Nephron progenitor cell (in vitro differentiated cells): ENCODE results near the gene NPW.

Experiments
- DNase-seq: peaks from one replicate; pipeline ENCODE4 v3.0.0; 2021
- H3K27ac Mint-ChIP-seq: 2 replicates; pipeline ENCODE4 v1.8.0; 2021; ENCODE audit warnings: mild to moderate bottlenecking, moderate library complexity, mixed read lengths
- H3K27me3 Mint-ChIP-seq: 2 replicates; pipeline ENCODE4 v1.8.0; 2021; ENCODE audit warnings: mild to moderate bottlenecking, low read depth, mixed read lengths; ENCODE audit not compliant: poor library complexity
- H3K36me3 Mint-ChIP-seq: 2 replicates; pipeline ENCODE4 v1.8.0; 2021; ENCODE audit warnings: low read depth, mixed read lengths
- H3K4me1 Mint-ChIP-seq: 2 replicates; pipeline ENCODE4 v1.8.0; 2021; ENCODE audit warnings: mixed read lengths
- H3K4me3 Mint-ChIP-seq: 2 replicates; pipeline ENCODE4 v1.8.0; 2021; ENCODE audit warnings: mild to moderate bottlenecking, moderate library complexity, mixed read lengths
- H3K9me3 Mint-ChIP-seq: 2 replicates; pipeline ENCODE4 v1.8.0; 2021; ENCODE audit warnings: mild to moderate bottlenecking, moderate library complexity, mixed read lengths
- CTCF ChIP-seq: fragments of 200-600 bp; sonication (generic); IDR thresholded peaks from 2 replicates; pipeline ENCODE4 v1.5.0; 2021; ENCODE audit warnings: antibody characterized with exemption

NPW gene

GRCh38 chr16:2019921-2020831, 591 bp downstream of the NPW start:
- Mint-ChIP-seq H3K4me1 (peaks cover 31% of the 10 kb centered on the region), H3K27me3 (peaks cover 40% of the 10 kb centered on the region), H3K4me3 (peak overlapping the region; percentile 69), H3K9me3 (no peaks in the 10 kb centered on the region), H3K36me3 (no peaks in the 10 kb centered on the region), H3K27ac (no peak overlapping the region)
- DNase-seq, result peak; percentile 79
- no peak for TF ChIP-seq CTCF

- Mint-ChIP-seq H3K27me3 (peaks cover 51% of the 10 kb centered on the region), H3K4me1 (peaks cover 30% of the 10 kb centered on the region), H3K4me3 (peak overlapping the region; percentile 70), H3K9me3 (no peaks in the 10 kb centered on the region), H3K27ac (peak overlapping the region; percentile 71), H3K36me3 (no peaks in the 10 kb centered on the region)
- no peak for TF ChIP-seq CTCF
- DNase-seq, result peak; percentile 69
These were observed 3.1 kb downstream of the NPW start for GRCh38 chr16:2022723-2023091.

- TF ChIP-seq CTCF, result peak; percentile 95
These were observed 3.8 kb downstream of the NPW start for GRCh38 chr16:2023092-2024031.

GRCh38 chr16:2024032-2024420, 4.4 kb downstream of the NPW start:
- no peak overlapping the region for H3K27ac Mint-ChIP-seq

More at GRCh38 chr16:2023092-2024031, 3.8 kb downstream of the NPW start:
- Mint-ChIP-seq H3K4me3 (peak overlapping the region; percentile 81), H3K36me3 (no peaks in the 10 kb centered on the region), H3K9me3 (no peaks in the 10 kb centered on the region), H3K27ac (peak overlapping the region; percentile 85), H3K27me3 (peaks cover 53% of the 10 kb centered on the region), H3K4me1 (peaks cover 30% of the 10 kb centered on the region)
- DNase-seq, result peak; percentile 99

GRCh38 chr16:2025251-2025650, 5.7 kb downstream of the NPW start:
- Mint-ChIP-seq H3K36me3 (no peaks in the 10 kb centered on the region), H3K9me3 (no peaks in the 10 kb centered on the region), H3K4me3 (no peak overlapping the region), H3K27me3 (peaks cover 57% of the 10 kb centered on the region), H3K27ac (no peak overlapping the region), H3K4me1 (peaks cover 35% of the 10 kb centered on the region)
- no peak for TF ChIP-seq CTCF
- DNase-seq, result no peak

More at GRCh38 chr16:2024032-2024420, 4.4 kb downstream of the NPW start:
- no peak for TF ChIP-seq CTCF
- H3K4me3 Mint-ChIP-seq, result peak overlapping the region; percentile 67
- H3K27me3 Mint-ChIP-seq, result peaks cover 54% of the 10 kb centered on the region
- no peaks in the 10 kb centered on the region for H3K36me3 Mint-ChIP-seq
- no peaks in the 10 kb centered on the region for H3K9me3 Mint-ChIP-seq
- peaks cover 34% of the 10 kb centered on the region for H3K4me1 Mint-ChIP-seq
- DNase-seq, result no peak
